ENCODE results near the gene CRYGS.

CRYGS gene

GRCh38 chr3:186524616-186525015 lies 19.6 kb downstream of the CRYGS start:
- in situ Hi-C loops (cut with HindIII; ENCODE audit: low pct_ligation_motif_present, low pct_unique_long_range_greater_than_20kb, low sequenced_read_pairs): no loop called here

DNA sequence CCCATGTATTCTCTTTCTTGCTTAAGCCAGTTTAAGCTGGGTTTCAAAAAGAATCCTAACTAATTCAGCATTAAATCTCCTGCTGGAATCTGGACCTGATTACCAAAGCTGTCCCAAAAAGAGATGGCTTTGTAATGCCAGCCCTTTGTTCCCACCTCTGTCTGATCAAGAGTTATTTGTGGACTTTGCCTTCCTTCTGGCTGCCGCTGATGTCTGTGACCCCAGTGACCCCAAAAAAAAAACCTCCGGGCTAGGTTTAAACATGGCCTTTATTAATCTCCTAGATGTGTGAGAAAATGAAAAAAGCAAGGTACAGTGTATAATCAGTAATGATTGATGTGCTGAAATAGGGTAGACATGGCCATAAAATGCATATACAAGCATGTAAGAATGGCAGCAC lies 20.7 kb downstream of the CRYGS start:
- in situ Hi-C loops (cut with HindIII; ENCODE audit: low pct_ligation_motif_present, low pct_unique_long_range_greater_than_20kb, low sequenced_read_pairs): no loop called here
- DNase-seq: no peak

More at GRCh38 chr3:186524616-186525015, 19.6 kb downstream of the CRYGS start:
- no peak for DNase-seq

GRCh38 chr3:186523022-186523421 lies 21.2 kb downstream of the CRYGS start:
- in situ Hi-C loops (cut with HindIII; ENCODE audit: low pct_ligation_motif_present, low pct_unique_long_range_greater_than_20kb, low sequenced_read_pairs): no loop called here
- no peak for DNase-seq

DNA sequence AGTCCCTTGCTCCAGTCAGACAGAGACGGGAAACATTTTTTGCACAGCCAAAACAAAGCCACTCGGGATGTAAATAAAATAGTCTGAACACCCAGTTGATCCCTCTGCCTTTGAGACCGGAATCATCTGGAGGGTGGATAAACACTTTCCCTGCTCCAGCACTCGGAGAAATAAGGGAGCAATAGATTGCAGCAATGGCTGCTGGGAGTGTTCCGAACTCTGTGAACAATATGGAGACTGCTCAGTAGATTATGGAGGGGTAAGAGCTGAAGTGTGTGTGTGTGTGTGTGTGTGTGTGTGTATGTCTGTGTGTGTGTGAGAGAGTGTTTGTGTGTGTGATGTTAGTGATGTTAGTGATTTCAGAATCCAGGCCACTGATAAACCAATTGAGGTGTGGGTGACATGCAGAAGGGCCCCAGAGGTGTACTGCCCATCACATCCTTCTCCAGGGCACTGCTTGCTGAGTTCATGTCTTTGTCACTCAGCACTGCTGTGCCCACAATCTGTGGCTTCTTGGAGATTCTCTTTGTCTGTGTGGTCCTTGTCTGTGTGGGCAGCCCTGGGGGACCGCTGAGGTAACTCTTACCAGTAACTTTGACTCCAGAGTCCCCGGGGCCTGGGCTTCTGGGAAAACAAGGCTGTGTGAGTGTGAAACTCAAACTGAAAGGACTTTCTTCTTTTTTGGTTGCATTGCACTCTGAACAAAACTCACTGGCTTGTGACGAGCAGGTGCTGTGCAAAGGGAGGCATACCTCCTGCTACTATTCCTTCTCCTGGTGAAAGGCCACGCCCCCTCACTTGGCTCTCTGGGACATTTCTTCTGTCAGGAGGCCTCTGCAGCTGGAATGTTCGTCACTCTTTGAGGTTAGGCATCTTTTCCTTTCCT lies 23.0 kb downstream of the CRYGS start:
- no peak for DNase-seq
- in situ Hi-C loops (cut with HindIII; ENCODE audit: low pct_ligation_motif_present, low pct_unique_long_range_greater_than_20kb, low sequenced_read_pairs): no loop called here

DNA sequence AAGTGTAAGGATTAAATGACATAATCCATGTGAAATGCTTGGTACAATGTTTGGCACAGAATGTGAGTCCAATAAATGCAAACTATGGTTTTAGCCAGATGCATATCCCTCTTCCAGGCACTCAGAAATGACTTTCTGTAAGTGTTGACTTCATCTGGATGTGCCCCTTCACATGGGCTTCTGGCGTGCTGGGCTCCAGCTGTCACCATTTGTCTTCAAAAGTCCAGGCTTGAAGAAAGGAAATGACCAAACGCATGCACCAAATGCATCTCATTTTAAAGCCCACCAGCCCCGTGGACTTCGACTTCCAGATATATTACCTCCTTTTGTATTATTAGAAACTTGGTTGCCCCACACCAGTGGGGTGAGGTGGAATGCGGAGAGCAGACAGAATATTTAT lies 23.7 kb downstream of the CRYGS start:
- in situ Hi-C loops (cut with HindIII; ENCODE audit: low pct_ligation_motif_present, low pct_unique_long_range_greater_than_20kb, low sequenced_read_pairs): no loop called here
- no peak for DNase-seq

- in situ Hi-C loops (cut with HindIII; ENCODE audit: low pct_ligation_motif_present, low pct_unique_long_range_greater_than_20kb, low sequenced_read_pairs): no loop called here
- no peak for DNase-seq
These were observed 25.0 kb downstream of the CRYGS start for GRCh38 chr3:186519021-186519658.

DNA sequence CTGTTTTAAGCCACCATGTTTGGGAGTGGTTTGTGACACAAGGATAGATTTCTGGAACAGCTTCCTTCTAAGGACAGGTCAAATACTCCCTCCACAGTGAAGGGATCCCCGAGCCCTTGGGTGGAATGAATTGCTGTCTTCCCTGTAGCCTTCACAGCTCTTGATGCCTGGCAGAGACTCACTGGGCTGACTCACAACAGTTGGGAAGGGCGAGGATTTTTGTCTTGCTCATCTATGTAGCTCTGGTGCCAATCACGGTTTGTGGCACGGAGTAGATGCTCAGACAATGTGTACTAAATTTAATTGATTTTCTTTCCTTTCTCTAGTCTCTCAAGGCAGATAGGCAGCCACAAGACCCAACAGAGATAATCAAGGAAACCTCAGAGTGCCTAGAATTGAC lies 27.0 kb downstream of the CRYGS start:
- in situ Hi-C loops (cut with HindIII; ENCODE audit: low pct_ligation_motif_present, low pct_unique_long_range_greater_than_20kb, low sequenced_read_pairs): no loop called here
- DNase-seq: no peak

- DNase-seq: no peak
- in situ Hi-C loops (cut with HindIII; ENCODE audit: low pct_ligation_motif_present, low pct_unique_long_range_greater_than_20kb, low sequenced_read_pairs): no loop called here
These were observed 27.5 kb downstream of the CRYGS start for GRCh38 chr3:186516646-186517045.

DNA sequence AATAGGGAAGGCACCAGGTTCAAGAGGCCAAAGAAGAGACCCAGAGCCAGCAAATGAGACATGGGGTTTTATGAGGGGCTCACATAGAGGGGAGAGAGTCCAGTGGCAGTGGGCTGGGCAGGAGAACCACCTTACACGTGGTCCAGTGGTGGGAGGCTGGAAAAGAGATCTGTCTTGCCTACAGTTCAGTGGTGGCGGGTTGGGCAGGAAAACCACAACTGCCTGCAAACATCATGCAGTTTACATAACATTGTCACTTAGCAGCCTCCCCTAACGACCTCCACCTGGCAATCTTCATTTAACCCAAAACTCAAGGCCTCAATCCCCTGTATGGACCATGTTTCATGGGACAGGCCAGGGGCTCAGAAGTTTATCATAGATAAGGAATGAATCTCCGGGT lies 29.1 kb downstream of the CRYGS start:
- DNase-seq: no peak
- in situ Hi-C loops (cut with HindIII; ENCODE audit: low pct_ligation_motif_present, low pct_unique_long_range_greater_than_20kb, low sequenced_read_pairs): no loop called here

- in situ Hi-C loops (cut with HindIII; ENCODE audit: low pct_ligation_motif_present, low pct_unique_long_range_greater_than_20kb, low sequenced_read_pairs): no loop called here
- DNase-seq: peak; percentile 16
These were observed 29.7 kb downstream of the CRYGS start for GRCh38 chr3:186514296-186515002.

DNA sequence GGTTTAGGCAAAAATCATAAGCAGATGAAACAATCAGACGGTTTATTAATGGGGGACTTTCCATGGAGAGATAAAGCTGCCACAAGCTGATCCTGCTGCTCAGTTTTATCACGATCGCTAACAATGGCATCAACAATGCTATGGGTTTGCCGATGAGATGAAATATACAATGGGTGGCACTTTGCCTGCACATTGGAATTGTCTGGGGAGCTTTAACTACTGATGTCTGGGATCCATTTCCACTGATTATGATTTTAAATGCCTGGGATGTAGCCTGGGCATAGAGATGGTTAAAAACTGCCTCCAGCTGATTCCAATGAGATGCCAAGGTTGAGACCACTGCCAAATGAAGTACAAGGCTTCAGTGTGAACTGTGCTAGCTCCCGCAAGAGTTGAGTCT lies 30.8 kb downstream of the CRYGS start:
- in situ Hi-C loops (cut with HindIII; ENCODE audit: low pct_ligation_motif_present, low pct_unique_long_range_greater_than_20kb, low sequenced_read_pairs): no loop called here
- no peak for DNase-seq

GRCh38 chr3:186512570-186513302 lies 31.4 kb downstream of the CRYGS start:
- in situ Hi-C loops (cut with HindIII; ENCODE audit: low pct_ligation_motif_present, low pct_unique_long_range_greater_than_20kb, low sequenced_read_pairs): no loop called here
- DNase-seq: no peak

GRCh38 chr3:186511702-186512101 lies 32.5 kb downstream of the CRYGS start:
- in situ Hi-C loops (cut with HindIII; ENCODE audit: low pct_ligation_motif_present, low pct_unique_long_range_greater_than_20kb, low sequenced_read_pairs): no loop called here
- no peak for DNase-seq

DNA sequence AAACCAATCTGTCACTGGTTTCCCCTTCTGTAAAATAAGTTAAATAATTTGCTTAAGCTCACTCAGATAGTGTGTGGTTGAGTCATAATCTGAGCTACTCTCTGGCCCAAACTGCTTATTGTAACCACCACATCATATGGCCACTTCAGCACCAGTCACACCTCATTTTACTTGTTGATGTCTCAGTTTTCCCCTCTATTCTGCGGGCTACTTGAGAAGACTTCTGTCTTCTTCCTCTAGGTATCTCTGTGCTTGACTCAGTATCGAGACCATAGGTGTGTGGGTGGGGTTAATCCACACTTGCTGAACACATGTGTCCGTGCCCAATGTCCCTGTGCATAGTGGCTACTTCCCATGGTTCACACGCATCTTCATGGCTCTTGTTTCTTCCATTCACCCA lies 32.9 kb downstream of the CRYGS start:
- no peak for DNase-seq
- in situ Hi-C loops (cut with HindIII; ENCODE audit: low pct_ligation_motif_present, low pct_unique_long_range_greater_than_20kb, low sequenced_read_pairs): no loop called here

GRCh38 chr3:186510374-186511079 lies 33.7 kb downstream of the CRYGS start:
- in situ Hi-C loops (cut with HindIII; ENCODE audit: low pct_ligation_motif_present, low pct_unique_long_range_greater_than_20kb, low sequenced_read_pairs): no loop called here
- DNase-seq: no peak

DNA sequence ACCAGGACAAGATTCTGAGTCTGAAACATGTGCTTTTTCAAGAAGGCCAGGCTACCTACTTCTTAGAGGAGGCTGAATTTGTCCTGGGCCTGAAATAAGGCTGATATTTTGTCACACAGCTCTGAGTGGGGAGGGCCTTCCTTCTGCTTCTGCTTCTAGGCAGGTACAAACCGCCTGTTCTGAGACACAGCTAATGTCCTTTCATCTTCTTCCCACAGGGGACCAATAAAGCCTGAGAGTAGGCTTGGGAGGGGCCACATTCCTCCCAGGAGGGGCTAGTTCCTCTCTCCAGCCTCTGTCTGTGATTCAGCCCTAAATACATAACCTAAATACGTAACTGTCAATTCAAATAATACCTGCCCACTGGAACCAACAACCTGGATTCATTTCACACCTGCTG lies 34.8 kb downstream of the CRYGS start:
- no peak for DNase-seq
- in situ Hi-C loops (cut with HindIII; ENCODE audit: low pct_ligation_motif_present, low pct_unique_long_range_greater_than_20kb, low sequenced_read_pairs): no loop called here

GRCh38 chr3:186506857-186507256 lies 37.3 kb downstream of the CRYGS start:
- DNase-seq: no peak
- in situ Hi-C loops (cut with HindIII; ENCODE audit: low pct_ligation_motif_present, low pct_unique_long_range_greater_than_20kb, low sequenced_read_pairs): no loop called here

DNA sequence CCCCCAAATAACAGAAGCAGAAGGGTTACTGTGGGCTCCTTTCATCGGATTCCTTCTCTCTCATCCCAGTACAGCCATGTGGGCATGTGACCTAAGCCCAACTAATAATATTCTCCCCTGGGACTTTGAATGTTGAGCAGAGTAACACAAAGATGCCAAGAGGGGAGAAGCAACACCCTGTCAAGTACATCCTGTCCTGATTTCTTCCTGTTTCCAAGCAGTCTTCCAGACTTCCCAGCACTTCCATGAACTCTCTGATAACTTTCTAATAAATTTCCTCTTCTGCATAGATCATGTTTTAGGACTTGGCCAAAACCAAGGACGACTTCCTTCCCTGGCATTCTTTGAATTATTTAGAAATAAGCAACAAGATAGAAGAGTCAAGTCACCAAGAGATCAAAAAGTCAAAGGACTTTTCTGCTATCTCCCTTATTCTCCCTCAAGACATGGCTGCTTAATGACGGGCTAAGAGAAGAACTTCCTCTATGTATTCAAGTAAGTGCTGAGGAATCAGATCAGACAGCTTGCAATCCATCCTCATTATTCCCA lies 37.9 kb downstream of the CRYGS start:
- in situ Hi-C loops (cut with HindIII; ENCODE audit: low pct_ligation_motif_present, low pct_unique_long_range_greater_than_20kb, low sequenced_read_pairs): no loop called here
- no peak for DNase-seq
